Activated CD8-positive, alpha-beta memory T cell treated with anti-CD3 and anti-CD28 coated beads, Interleukin-2, amount 50 U/mL, for 48 hours (primary cell): Measurements from ENCODE around the gene MAEL.
A peak's percentile ranks its signal among the peaks of the same experiment; 100 is the strongest.

Source experiments
- DNase-seq: peaks from one replicate; pipeline ENCODE4 v3.0.0-alpha.2; 2020

MAEL gene

DNA sequence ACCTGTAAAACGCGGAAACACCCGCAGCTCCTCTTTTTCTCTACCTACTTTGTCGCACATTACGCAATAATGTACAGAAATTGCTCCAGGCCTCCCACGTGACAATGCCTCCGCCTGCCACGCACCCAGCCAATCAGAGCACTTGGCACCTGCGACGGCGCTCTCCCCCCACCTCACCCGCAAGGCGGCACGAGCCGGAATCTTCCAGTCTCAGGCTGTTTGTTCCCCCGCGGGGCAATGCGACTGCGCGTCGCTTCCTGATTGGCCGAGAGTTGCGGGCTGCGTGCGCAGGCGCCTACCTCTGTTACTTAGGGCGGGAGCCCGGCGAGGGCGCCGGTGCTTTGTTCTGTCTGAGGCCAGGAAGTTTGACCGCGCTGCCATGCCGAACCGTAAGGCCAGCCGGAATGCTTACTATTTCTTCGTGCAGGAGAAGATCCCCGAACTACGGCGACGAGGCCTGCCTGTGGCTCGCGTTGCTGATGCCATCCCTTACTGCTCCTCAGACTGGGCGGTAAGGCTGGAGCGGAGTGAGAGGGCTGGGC, at the start of gene MAEL:
Gene MAEL, plus strand, starts transcription at position 307 of the 542 bp plus-strand sequence. Its CDS starts 73 bp downstream, at position 380.
- no peak for DNase-seq

DNA sequence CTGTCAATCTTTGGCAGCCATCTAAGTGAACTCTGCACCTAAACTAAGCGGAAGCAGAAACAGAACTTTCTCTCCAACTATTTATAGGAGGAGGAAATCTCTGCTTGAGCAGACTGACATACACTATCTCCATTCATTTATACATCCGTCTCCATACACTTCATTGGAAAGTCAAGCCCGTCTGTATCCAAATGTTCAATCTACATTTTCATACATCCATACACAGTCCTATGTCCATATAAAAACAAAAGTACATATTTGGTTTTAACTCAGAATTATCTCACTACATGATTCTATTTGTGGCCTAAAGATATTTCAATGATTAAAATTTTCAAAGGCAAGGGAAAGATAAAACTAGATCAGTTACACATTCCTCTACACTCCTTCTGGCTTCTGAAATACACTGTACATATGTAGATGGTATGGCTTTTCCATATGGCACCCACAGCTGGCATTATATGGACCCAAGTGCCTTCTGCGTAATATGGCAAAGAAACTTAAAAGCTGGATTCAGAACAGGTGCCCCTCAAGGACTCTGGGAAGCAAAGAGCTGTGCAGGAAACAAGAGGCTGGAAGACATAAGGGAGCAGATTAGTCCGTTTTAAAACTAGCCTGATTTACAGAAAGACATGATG, 49.2 kb upstream of the MAEL start:
- DNase-seq = no peak

- DNase-seq = no peak
Observed at GRCh38 chr1:166944186-166944967, 44.7 kb upstream of the MAEL start.

DNA sequence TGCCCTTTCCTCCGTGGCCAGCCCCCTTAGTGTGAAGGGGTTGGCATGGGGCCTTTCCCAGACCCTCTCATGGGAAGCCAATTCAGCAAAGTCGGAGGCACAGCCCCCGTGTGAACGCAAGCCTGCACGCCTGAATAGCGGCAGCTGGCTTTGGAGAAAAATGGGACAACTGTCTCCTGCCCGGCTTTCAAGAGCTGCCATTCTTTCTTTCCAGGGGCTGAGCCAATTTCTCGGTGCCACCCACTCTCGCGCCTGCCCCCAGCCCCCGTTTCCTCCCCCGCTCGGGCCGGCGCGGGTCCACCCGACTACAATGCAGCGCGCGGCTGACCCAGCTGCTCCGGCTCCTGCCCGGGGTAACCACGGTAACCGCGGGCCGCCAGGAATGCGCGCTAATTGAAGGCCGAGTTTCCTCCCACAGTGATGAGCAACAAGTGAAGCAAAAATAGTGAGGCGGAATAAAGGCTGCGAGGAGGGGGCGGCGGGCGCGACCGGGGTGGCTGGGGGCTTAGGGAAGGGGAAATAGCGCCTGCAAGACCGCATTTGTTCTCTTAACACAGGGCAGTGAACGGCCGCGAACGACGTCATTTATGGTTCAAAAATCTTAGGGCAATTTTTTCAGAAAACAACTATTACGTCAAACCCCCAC, 41.6 kb upstream of the MAEL start:
- DNase-seq = no peak

DNA sequence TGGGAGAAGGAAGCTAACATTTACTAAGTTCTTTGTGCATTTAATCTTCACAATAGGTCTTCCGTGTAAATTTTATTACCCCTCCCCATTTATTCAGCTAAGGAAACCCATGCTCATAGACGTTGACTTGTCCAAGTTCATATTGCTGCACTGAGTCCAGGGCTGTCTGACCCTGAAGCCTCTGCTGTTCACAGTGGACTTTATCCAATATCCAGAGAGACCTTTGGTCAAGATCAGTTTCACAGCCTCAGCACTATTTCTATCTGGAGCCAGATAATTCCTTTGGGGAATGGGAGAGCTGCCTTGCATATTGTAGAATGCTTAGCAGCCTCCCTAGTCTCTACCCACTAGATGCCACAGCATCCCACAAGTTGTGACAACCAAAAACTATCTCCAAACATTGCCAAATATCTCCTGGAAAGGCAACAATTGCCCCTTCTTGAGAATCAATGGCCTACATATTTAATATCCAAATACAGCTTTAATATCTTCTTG, 40.2 kb upstream of the MAEL start:
- no peak for DNase-seq

- no peak for DNase-seq
Observed at GRCh38 chr1:166950156-166950555, 38.9 kb upstream of the MAEL start.

DNA sequence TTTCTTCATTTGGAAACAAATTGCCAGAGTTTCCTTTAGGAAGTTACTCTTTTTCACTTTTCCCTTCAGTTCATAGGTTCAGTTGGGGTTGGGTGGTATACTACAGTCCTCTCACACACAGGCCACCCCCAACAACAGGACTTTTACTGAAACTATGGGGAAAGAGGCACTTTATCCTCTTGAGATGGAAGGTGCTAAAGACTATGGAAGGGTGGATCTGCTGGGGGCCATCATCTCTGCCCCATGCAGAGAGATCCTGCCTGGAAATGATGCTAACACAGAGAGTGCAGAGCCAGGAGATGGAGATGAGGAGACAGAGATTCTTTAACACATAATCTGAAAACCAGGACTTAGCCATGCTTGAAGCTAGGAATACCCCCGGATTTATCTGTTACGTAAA, 38.0 kb upstream of the MAEL start:
- no peak for DNase-seq

GRCh38 chr1:166952002-166952746, 36.9 kb upstream of the MAEL start:
- no peak for DNase-seq

DNA sequence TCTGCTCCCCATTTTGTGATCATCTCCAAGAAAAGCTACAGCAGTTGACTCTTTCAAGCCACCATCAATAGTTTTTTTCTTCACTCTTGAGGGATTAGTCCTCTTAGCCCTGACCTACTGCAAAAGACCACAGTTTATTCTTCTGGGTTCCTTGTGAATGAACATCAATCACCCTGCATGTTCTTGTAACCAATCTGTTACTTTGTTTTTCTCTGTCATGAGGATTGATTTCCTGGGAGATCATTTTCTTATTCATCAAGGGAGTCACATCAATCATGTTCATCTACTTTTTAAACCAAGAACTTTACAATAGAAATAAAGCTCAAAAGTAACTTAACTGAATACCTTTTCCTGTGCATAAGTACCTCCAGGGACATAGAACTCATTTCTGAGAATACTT, 35.6 kb upstream of the MAEL start:
- no peak for DNase-seq

GRCh38 chr1:166956057-166956850, 32.8 kb upstream of the MAEL start:
- DNase-seq = no peak

DNA sequence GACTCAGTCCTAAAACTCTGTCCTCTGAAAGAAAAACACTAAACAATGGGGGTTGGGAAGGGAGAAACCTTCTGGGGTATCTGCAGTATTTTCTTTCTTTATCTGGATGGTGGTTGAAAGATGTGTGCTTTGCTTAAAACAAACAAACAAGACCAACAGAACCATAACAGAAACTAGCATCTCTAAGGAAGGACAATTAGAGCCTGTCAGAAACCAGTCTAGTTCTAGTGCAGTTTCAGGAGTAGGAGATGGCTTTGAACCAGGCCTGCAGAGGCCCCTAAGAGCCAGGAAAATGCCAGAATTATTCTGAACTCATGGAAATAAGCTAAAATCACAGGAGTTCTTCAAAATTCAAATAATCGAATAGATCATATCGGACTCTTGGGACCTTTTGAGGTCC, 32.2 kb upstream of the MAEL start:
- no peak for DNase-seq

DNA sequence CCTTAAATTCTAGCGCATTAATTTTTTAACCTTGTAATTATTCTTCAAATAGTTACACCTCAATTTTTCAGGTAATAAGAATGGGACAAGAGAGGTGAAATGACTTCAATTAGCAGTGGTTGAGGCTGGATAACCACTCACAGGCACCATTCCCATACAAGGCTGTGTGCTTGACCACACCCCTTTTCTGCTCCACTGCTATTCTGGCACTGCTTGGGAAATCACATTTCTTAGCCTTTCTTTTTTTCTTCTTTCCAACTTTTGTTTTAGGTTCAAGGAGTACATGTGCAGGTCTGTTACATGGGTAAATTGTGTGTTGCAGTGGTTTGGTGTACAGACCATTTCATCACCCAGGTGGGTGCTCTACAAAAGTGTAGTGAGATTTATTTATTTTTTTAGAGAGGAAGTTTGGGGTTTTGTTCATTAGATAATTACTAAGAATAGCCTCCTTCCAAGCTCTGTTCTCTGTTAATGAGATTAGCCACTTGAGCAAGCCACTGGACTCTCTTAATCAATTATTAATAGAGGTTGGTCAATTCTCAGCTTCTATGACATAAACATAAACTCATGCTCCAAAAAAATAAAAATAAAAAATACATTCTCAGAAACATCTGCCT, 28.1 kb upstream of the MAEL start:
- no peak for DNase-seq

GRCh38 chr1:166969074-166969677, 19.9 kb upstream of the MAEL start:
- DNase-seq = no peak

- no peak for DNase-seq
Observed at GRCh38 chr1:166971252-166971651, 17.8 kb upstream of the MAEL start.

DNA sequence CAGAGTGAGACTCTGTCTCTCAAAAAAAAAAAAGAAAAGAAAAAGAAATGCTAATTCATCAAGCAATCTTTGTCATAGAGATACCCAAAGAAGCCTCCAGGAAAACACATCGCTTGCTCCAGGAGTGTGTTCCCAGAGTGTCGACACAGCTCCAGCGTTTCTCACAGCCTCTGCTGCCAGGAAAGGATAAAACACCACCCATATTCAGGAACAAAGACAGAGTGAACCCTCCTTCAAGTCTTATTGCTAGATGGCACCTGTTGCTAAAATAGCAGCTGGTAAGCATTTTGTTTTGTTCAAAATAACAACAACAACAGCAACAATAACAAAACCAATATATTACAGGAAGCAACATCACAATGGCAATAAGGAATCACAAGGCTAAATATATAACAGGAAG, 16.9 kb upstream of the MAEL start:
- DNase-seq = no peak

DNA sequence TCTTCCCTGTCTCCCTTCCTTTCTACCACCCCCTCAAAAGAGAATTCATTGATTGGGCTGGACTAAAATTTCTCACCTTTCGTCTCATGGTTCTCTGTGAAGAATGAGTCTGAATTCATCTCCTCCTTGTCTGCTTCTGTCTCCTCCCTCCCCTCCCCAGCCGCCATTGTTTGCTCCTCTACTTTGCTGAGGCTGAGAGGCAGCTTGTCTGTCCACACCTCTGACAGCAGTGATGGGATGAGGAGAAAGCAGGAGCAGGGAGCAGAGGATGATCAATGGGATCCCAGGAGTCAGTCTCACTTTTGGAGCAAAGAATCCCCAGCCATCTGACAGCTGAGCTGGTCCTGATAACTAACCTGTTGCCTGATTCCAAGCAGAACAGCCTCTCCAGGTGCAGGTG, 16.3 kb upstream of the MAEL start:
- no peak for DNase-seq

DNA sequence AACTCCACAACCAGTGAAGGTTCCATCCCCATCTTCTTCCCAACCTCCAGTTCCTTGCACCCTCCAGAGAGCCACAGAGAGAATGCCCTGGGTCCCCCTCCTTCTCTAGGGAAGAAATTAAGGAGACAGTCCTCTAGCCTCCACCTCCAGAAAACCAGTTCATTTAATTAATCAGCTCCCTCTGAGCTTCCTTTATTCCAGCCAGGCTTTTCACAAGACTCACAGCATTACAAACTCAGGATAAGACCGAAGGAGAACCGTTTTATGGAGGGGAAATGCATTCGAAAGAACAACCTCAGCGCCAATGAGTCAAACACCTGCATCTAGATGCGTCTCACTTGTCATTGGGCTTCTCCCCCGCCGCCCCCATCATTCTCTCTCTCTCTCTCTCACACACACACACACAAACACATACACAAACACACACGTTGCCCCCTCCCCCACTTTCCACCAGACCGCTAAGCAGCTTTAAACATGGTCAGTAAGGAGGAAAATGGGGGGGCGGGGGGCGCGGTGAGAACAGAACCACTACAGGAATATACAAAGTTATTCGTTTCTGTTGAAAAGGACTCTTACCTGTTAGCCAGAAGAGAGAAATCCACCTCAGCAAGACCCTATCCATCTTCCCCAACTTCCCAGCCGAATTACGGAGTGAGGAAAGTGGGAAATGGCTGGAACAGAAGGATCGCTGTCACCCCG, 14.3 kb upstream of the MAEL start:
- DNase-seq = peak; percentile 67

DNA sequence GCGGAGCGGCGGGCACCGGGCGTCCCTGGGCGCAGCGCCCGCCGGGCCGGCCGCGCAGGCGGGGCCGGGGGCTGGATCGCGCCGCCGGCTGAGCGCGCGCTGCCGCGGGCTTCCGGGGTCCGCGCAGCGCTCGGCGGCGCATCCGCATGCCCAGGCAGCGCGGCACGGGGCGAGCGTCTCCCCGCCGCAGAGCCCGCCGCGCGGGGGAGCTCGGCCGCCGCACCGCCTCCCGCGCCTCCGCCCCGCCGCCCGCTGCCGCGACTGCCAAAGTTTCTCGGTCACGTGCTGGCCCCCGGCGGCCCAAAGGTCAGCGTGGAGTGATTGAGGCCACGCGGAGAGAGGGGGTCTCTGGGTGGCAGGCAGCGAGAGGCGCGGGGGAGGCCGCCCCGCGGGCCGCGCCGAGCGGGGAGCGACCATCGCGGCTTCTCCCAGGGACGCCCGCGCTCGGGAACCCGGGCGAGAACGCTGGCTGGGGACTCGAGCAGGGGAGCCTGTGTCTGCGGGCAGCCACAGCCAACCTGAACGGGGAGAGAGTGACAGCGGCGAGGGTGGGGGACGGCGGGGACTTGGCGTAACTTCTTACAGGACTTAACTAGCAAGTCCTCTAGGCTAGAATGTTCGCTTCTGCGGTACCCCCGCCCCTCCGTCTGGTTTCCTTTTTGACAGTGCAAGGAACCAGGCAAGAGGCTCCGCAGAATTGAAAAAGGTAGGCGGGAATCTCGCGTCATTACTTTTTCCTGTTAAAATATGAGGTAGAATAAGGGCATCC, 13.5 kb upstream of the MAEL start, which contains the start of gene ILDR2:
Gene ILDR2, minus strand, starts transcription at position 180 of the 769 bp plus-strand sequence. CDS start 272 bp downstream, outside the sequence.
- DNase-seq = peak; percentile 82

GRCh38 chr1:166977951-166978350, 11.1 kb upstream of the MAEL start:
- DNase-seq = no peak

GRCh38 chr1:166978821-166979220, 10.3 kb upstream of the MAEL start:
- no peak for DNase-seq
